GM12892 (cell line): Measurements from ENCODE around the gene ZNF316.

Experiments
- POLR2A ChIP-seq: IDR thresholded peaks from 2 replicates; pipeline ENCODE4 v1.6.1; 2011; ENCODE audit warnings: low read depth, low read length, control low read depth
- POLR2AphosphoS5 ChIP-seq: IDR thresholded peaks from 2 replicates; pipeline ENCODE4 v1.6.1; 2011; ENCODE audit warnings: low read depth, low read length, control low read depth

DNA sequence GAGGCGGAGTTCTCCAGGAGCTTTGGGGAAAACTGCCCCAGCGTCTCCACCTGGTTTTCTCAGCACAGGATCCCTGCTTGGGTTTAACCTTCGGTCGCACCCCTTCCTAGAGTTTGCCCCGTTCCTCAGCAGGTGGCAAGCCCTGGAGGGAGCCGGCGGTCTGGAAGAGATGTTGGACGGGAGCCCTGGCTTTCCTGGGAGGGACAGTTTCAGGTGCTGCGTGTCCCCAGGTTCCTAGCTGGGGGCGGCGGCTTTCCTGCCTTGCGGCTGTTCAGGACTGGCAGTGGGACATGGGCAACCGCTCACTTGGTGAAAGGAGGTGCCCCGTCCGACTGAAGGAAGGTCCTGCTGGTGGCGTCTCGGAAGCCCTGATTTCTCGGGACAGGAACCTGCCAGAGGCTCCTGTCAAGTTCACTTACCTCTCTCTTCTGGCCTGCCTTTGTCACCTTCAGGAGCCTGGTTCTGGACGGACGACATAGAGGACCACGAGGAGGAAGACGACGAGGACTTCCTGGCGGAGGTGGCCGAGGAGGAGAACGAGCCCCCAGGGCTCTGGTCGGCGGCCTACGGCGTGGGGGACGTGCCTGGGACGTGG is 14.8 kb downstream of the ZNF316 start:
- TF ChIP-seq POLR2A = no peak
- no peak for TF ChIP-seq POLR2AphosphoS5
